ENCODE data around the gene ASTN2. TPM values are rescaled to one million over a fixed set of nuclear protein-coding genes. Genes with fewer than 3 reads are reported as not detected.

ASTN2 gene
- total RNA-seq, 4 donors from 2014 or later = 3.3 to 10.2 (median 6.3) TPM

GRCh38 chr9:116404228-116404627 lies 1010.6 kb downstream of the ASTN2 start:
- Histone ChIP-seq H3K4me1 (no peaks in the 10 kb centered on the region), H3K4me3 (no peak overlapping the region), H3K36me3 (no peaks in the 10 kb centered on the region), H3K9me3 (no peaks in the 10 kb centered on the region), H3K27me3 (no peaks in the 10 kb centered on the region), H3K27ac (no peak overlapping the region)
- no peak for TF ChIP-seq CTCF (IDR thresholded peaks at IDR 0.05)
- TF ChIP-seq POLR2A (IDR thresholded peaks at IDR 0.05) = no peak
- no peak for DNase-seq

- no peak for DNase-seq
- no peaks in the 10 kb centered on the region for H3K9me3 ChIP-seq
Measured at GRCh38 chr9:116403171-116403570, 1011.7 kb downstream of the ASTN2 start.

GRCh38 chr9:116395699-116396037 lies 1019.2 kb downstream of the ASTN2 start:
- H3K4me1 ChIP-seq = no peaks in the 10 kb centered on the region
- no peaks in the 10 kb centered on the region for H3K9me3 ChIP-seq
- TF ChIP-seq POLR2A (IDR thresholded peaks at IDR 0.05) (no peak), CTCF (IDR thresholded peaks at IDR 0.05) (no peak)
- no peak overlapping the region for H3K4me3 ChIP-seq
- no peaks in the 10 kb centered on the region for H3K36me3 ChIP-seq
- no peak overlapping the region for H3K27ac ChIP-seq
- DNase-seq = no peak
- no peaks in the 10 kb centered on the region for H3K27me3 ChIP-seq

More at GRCh38 chr9:116403171-116403570, 1011.7 kb downstream of the ASTN2 start:
- no peaks in the 10 kb centered on the region for H3K27me3 ChIP-seq
- no peaks in the 10 kb centered on the region for H3K4me1 ChIP-seq
- H3K36me3 ChIP-seq = no peaks in the 10 kb centered on the region
- TF ChIP-seq CTCF (IDR thresholded peaks at IDR 0.05) (no peak), POLR2A (IDR thresholded peaks at IDR 0.05) (no peak)
- H3K4me3 ChIP-seq = no peak overlapping the region
- no peak overlapping the region for H3K27ac ChIP-seq

DNA sequence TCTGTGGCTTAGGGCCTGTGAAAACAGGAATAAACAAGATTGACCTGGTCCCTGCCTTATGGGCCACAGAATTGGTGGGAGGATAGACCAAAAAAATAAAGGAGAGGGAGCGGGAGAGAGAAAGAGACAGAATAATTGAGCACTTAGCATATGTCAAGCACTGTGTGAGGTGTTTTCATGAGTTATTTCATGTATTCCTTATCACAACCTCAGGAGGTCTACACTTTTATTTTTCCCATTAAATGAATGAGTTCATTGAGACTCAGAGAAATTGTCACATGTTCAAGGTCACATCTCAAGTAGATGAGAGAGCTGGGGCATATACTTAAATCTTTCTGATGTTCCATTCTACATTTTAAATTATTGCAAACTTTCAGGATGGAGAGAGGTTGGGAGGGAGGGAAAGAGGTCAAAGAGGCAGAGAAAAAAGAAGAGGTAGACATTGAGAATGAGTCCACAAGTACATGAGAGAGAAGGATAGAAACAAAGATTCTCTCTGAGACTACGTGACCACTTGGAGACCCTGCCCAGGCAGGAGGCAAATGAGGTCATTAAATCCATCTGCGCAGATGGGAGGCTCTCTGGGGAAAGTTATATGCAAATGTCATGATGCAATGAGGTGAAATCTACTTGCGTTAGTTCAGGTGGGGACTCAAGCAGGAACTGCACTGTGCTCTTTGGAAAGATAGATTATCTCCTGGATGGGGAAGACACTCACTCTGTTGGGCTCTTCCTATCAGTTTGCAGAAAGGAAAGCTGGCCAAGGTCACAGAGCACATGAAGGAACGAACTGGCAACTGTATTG lies 1019.8 kb downstream of the ASTN2 start:
- Histone ChIP-seq H3K4me3 (no peak overlapping the region), H3K4me1 (no peaks in the 10 kb centered on the region), H3K36me3 (no peaks in the 10 kb centered on the region), H3K27ac (no peak overlapping the region), H3K9me3 (no peaks in the 10 kb centered on the region), H3K27me3 (no peaks in the 10 kb centered on the region)
- no peak for TF ChIP-seq POLR2A (IDR thresholded peaks at IDR 0.05)
- TF ChIP-seq CTCF (IDR thresholded peaks at IDR 0.05) = no peak
- DNase-seq = no peak

- H3K36me3 ChIP-seq = no peaks in the 10 kb centered on the region
- no peaks in the 10 kb centered on the region for H3K4me1 ChIP-seq
- no peak for DNase-seq
- no peak overlapping the region for H3K4me3 ChIP-seq
- H3K9me3 ChIP-seq = no peaks in the 10 kb centered on the region
- TF ChIP-seq POLR2A (IDR thresholded peaks at IDR 0.05) (no peak), CTCF (IDR thresholded peaks at IDR 0.05) (no peak)
- H3K27me3 ChIP-seq = no peaks in the 10 kb centered on the region
- H3K27ac ChIP-seq = no peak overlapping the region
Measured at GRCh38 chr9:116394070-116394469, 1020.8 kb downstream of the ASTN2 start.

Measured in Peyer's patch (tissue), 4 donors.